H1 (cell line): ENCODE data around the gene ADIPOR2. TPM values are rescaled to one million over a fixed set of nuclear protein-coding genes. Genes with fewer than 3 reads are reported as not detected.
A peak's percentile ranks its signal among the peaks of the same experiment; 100 is the strongest.

ENCODE experiments used
- CTCF ChIA-PET: fragments of 300-600 bp; sonication (Branson Sonifier 250); formaldehyde crosslinking; loops from one replicate; lab custom pipeline; 2021; ENCODE audit not compliant: partially characterized antibody; lab: Charles Lee
- POLR2A ChIA-PET: fragments of 300-600 bp; sonication (Branson Sonifier 250); formaldehyde crosslinking; loops from one replicate; lab custom pipeline; 2021; ENCODE audit warnings: inconsistent platforms; ENCODE audit not compliant: partially characterized antibody; lab: Charles Lee
- DNase-seq, 2 experiments: peaks; one replicate each; pipeline versions ENCODE4 v3.0.0 to v3.0.0-alpha.2; 2010 to 2022; ENCODE audit warnings: low spot score in 2 of 2, low read depth in 1 of 2, mixed read lengths in 1 of 2
- FAIRE-seq: peaks from 2 replicates; lab custom pipeline; 2011; peaks lifted over from hg19 to GRCh38; lab: Jason Lieb, UNC
- H2AFZ ChIP-seq: 2 replicates; pipeline ENCODE4 v1.8.1; 2012; ENCODE audit warnings: low read length, inconsistent platforms
- H2AK5ac ChIP-seq: 2 replicates; pipeline ENCODE4 v1.6.1; 2013; ENCODE audit warnings: low read depth, low read length
- H2BK120ac ChIP-seq: replicated peaks from 2 replicates; pipeline ENCODE3; 2013; ENCODE audit warnings: low read depth, low read length, inconsistent platforms
- H2BK12ac ChIP-seq: 2 replicates; pipeline ENCODE4 v1.6.1; 2013; ENCODE audit warnings: low read depth, low read length
- H2BK15ac ChIP-seq: 2 replicates; pipeline ENCODE4 v1.6.1; 2013; ENCODE audit warnings: low read length
- H2BK20ac ChIP-seq: 2 replicates; pipeline ENCODE4 v1.6.1; 2013; ENCODE audit warnings: low read length
- H2BK5ac ChIP-seq: 2 replicates; pipeline ENCODE4 v1.6.1; 2013; ENCODE audit warnings: low read depth, low read length
- H3K14ac ChIP-seq: 2 replicates; pipeline ENCODE4 v1.6.1; 2013; ENCODE audit warnings: inconsistent platforms; ENCODE audit not compliant: insufficient read length
- H3K18ac ChIP-seq: 2 replicates; pipeline ENCODE4 v1.6.1; 2013; ENCODE audit warnings: low read length; ENCODE audit errors: extremely low read depth
- H3K23ac ChIP-seq: 2 replicates; pipeline ENCODE4 v1.6.1; 2013; ENCODE audit warnings: inconsistent platforms; ENCODE audit not compliant: insufficient read length
- H3K23me2 ChIP-seq: 2 replicates; pipeline ENCODE4 v1.6.1; 2013; ENCODE audit warnings: low read depth, low read length
- H3K27ac ChIP-seq: 2 replicates; pipeline ENCODE4 v1.6.1; 2011; ENCODE audit warnings: low read depth, low read length, inconsistent platforms
- H3K27me3 ChIP-seq, 4 experiments: replicated peaks in 1 of 4; 1 replicate in 1 of 4; 2 replicates in 3 of 4; pipeline versions ENCODE4 v1.6.1 to v1.8.1; 2011 to 2013; ENCODE audit warnings: low read length in 3 of 4, mild to moderate bottlenecking in 3 of 4, inconsistent platforms in 2 of 4, mixed read lengths in 2 of 4, moderate library complexity in 1 of 4; ENCODE audit not compliant: control insufficient read depth in 3 of 4, insufficient read depth in 3 of 4; ENCODE audit errors: extremely low read depth in 1 of 4
- H3K36me3 ChIP-seq, 4 experiments: 2 replicates each; pipeline versions ENCODE4 v1.6.1 to v1.8.1; 2011 to 2013; ENCODE audit warnings: mild to moderate bottlenecking in 4 of 4, low read length in 3 of 4, moderate library complexity in 2 of 4, control low read depth in 1 of 4, inconsistent platforms in 1 of 4; ENCODE audit not compliant: insufficient read depth in 4 of 4, control insufficient read depth in 2 of 4
- H3K4ac ChIP-seq: replicated peaks from 2 replicates; pipeline ENCODE3; 2013; ENCODE audit warnings: low read length, low read depth, mixed read lengths, inconsistent platforms; ENCODE audit not compliant: insufficient read length
- H3K4me1 ChIP-seq, 4 experiments: replicated peaks in 1 of 4; 1 replicate in 1 of 4; 2 replicates in 3 of 4; pipeline versions ENCODE4 v1.6.1 to v1.8.1; 2011 to 2013; ENCODE audit warnings: low read length in 3 of 4, inconsistent platforms in 2 of 4, mixed read lengths in 1 of 4; ENCODE audit not compliant: insufficient read depth in 4 of 4, control insufficient read depth in 3 of 4
- H3K4me2 ChIP-seq, 2 experiments: 2 replicates each; pipeline versions ENCODE4 v1.6.1 to v1.8.1; 2011 to 2013; ENCODE audit warnings: low read depth in 2 of 2, low read length in 2 of 2, control low read depth in 1 of 2, inconsistent platforms in 1 of 2, mild to moderate bottlenecking in 1 of 2; ENCODE audit not compliant: insufficient read depth in 1 of 2
- H3K4me3 ChIP-seq, 4 experiments: fragments of 200-600, 300-600 bp in 1 of 4; sonication (generic), shearing (Covaris generic), sonication (Bioruptor Twin) in 1 of 4; 2 replicates each; pipeline versions ENCODE4 v1.5.1 to v1.8.1; 2011 to 2016; ENCODE audit warnings: low read length in 4 of 4, low read depth in 3 of 4, control low read depth in 2 of 4, inconsistent platforms in 2 of 4, mild to moderate bottlenecking in 2 of 4, mixed read lengths in 1 of 4, moderate library complexity in 1 of 4; ENCODE audit not compliant: insufficient read depth in 2 of 4; ENCODE audit errors: extremely low read depth in 1 of 4
- H3K56ac ChIP-seq: replicated peaks from 2 replicates; pipeline ENCODE3; 2013; ENCODE audit warnings: low read depth, mild to moderate bottlenecking, mixed read lengths, low read length, inconsistent platforms; ENCODE audit not compliant: insufficient read length
- H3K79me1 ChIP-seq: 2 replicates; pipeline ENCODE4 v1.6.1; 2013; ENCODE audit warnings: low read depth, low read length, control low read depth
- H3K79me2 ChIP-seq, 2 experiments: 2 replicates each; pipeline versions ENCODE4 v1.6.1 to v1.8.1; 2012 to 2013; ENCODE audit warnings: low read length in 2 of 2, mild to moderate bottlenecking in 2 of 2, inconsistent platforms in 1 of 2; ENCODE audit not compliant: insufficient read depth in 2 of 2, control insufficient read depth in 1 of 2
- H3K9ac ChIP-seq, 4 experiments: replicated peaks in 1 of 4; 1 replicate in 1 of 4; 2 replicates in 3 of 4; pipeline versions ENCODE4 v1.6.1 to v1.8.1; 2011 to 2013; ENCODE audit warnings: low read depth in 3 of 4, low read length in 3 of 4, control low read depth in 2 of 4, mild to moderate bottlenecking in 2 of 4, moderate library complexity in 2 of 4, inconsistent platforms in 1 of 4; ENCODE audit errors: extremely low read depth in 1 of 4
- H3K9me3 ChIP-seq, 2 experiments: 2 replicates each; pipeline versions ENCODE4 v1.6.1 to v1.8.1; 2012 to 2013; ENCODE audit warnings: mild to moderate bottlenecking in 2 of 2, moderate library complexity in 2 of 2, control low read depth in 1 of 2, inconsistent platforms in 1 of 2, low read depth in 1 of 2, low read length in 1 of 2, mixed read lengths in 1 of 2; ENCODE audit not compliant: insufficient read depth in 2 of 2
- H4K20me1 ChIP-seq, 2 experiments: replicated peaks in 1 of 2; 2 replicates each; pipeline versions ENCODE3 to v1.8.1; 2011 to 2013; ENCODE audit warnings: inconsistent platforms in 2 of 2, low read length in 2 of 2, mild to moderate bottlenecking in 1 of 2; ENCODE audit not compliant: insufficient read depth in 2 of 2, control insufficient read depth in 1 of 2
- H4K5ac ChIP-seq: 2 replicates; pipeline ENCODE4 v1.6.1; 2013; ENCODE audit warnings: low read length, low read depth, mixed read lengths, inconsistent platforms; ENCODE audit not compliant: insufficient read length
- H4K8ac ChIP-seq: 2 replicates; pipeline ENCODE4 v1.8.0; 2013; ENCODE audit warnings: mild to moderate bottlenecking, moderate library complexity, low read length, inconsistent platforms; ENCODE audit not compliant: insufficient read depth; ENCODE audit errors: extremely low read depth
- H4K91ac ChIP-seq: replicated peaks from 2 replicates; pipeline ENCODE3; 2013; ENCODE audit warnings: low read length, mixed read lengths, inconsistent platforms; ENCODE audit not compliant: insufficient read length
- GTF2F1 ChIP-seq: IDR thresholded peaks from 2 replicates; pipeline ENCODE4 v1.6.1; 2012; ENCODE audit warnings: low read depth, low read length, improper control_type of control experiment, borderline replicate concordance
- KDM1A ChIP-seq: fragments of 200-600, 300-600 bp; sonication (generic); IDR thresholded peaks from 2 replicates; pipeline ENCODE4 v1.7.1; 2016; ENCODE audit warnings: mild to moderate bottlenecking, low read length, borderline replicate concordance
- WGBS, 2 experiments: shearing (Covaris generic) in 1 of 2; methylation state at CpG; one replicate each; pipeline versions ENCODE4 v1.1.6 to v1.1.7; 2013 to 2015; ENCODE audit warnings: low lambda C conversion rate in 2 of 2, mixed read lengths in 2 of 2, inconsistent platforms in 1 of 2, low coverage in 1 of 2, missing lambda C conversion rate in 1 of 2; ENCODE audit not compliant: insufficient replicate concordance in 2 of 2, insufficient coverage in 1 of 2, insufficient read length in 1 of 2; ENCODE audit errors: extremely low coverage in 1 of 2, missing lambda C conversion rate in 1 of 2; 5-methylcytosine and 5-hydroxymethylcytosine counted together
- polyA plus RNA-seq, 7 experiments: library from polyadenylated mRNA; depleted of rRNA in 3 of 7; stranded (reverse) in 5 of 7; unstranded in 2 of 7; fragments of >200 nt in 5 of 7; fragments of 200-250 nt in 2 of 7; gene quantifications; 1 replicate in 5 of 7; 2 replicates in 1 of 7; 4 replicates in 1 of 7; pipeline versions ENCODE4 v1.2.1 to v1.2.3, GENCODE V29; 2011 to 2013; ENCODE audit warnings: missing spikeins in 2 of 7, mixed read lengths in 2 of 7
- total RNA-seq: library from RNA; stranded (reverse); fragmentation: NEBNext Ultra II Directional; extraction: Animal tissue kit (Norgen Biotek cat#: 25700); gene quantifications from 2 replicates; pipeline ENCODE4 v1.2.1, GENCODE V29; 2021

ADIPOR2 gene
- total and polyA plus RNA-seq, 2 of the 8 experiments (the other 6 are each of a cell fraction or from before 2014, with no cell fraction given) = 17.5 to 50.8 TPM

GRCh38 chr12:1815108-1815507, 124.2 kb downstream of the ADIPOR2 start:
- no peak overlapping the region for H3K9ac ChIP-seq
- no peak overlapping the region for H3K4ac ChIP-seq
- no peak overlapping the region for H4K5ac ChIP-seq
- no peak overlapping the region for H2BK20ac ChIP-seq
- ChIA-PET POLR2A (no interaction called here), CTCF (interaction anchor here (0.6 to 2.8 kb wide), 4 partner anchors 15 to 619 kb away, joined by 4 to 18 read pairs (median 8); no protein-coding TSS in a partner anchor)
- H3K79me2 ChIP-seq = no peaks in the 10 kb centered on the region
- peaks cover 0 to 3% of the 10 kb centered on the region in 2 experiments; a peak in 2 of 4 replicates for H3K9me3 ChIP-seq
- H3K4me2 ChIP-seq = no peak overlapping the region
- no peak overlapping the region for H3K23ac ChIP-seq
- H4K20me1 ChIP-seq = peaks cover 0 to 2% of the 10 kb centered on the region in 2 experiments
- H2BK15ac ChIP-seq = no peak overlapping the region
- WGBS, 2 experiments = 84% methylated on average over 3 of the region's 3 CpGs; no CpG with 5 or more reads in 1 of the 2 experiments
- H2BK5ac ChIP-seq = no peak overlapping the region
- H3K27ac ChIP-seq = no peak overlapping the region
- H3K56ac ChIP-seq = no peak overlapping the region
- no peaks in the 10 kb centered on the region for H3K36me3 ChIP-seq
- H2AFZ ChIP-seq = no peak overlapping the region
- no peak overlapping the region for H3K18ac ChIP-seq
- no peaks in the 10 kb centered on the region for H3K79me1 ChIP-seq
- no peak overlapping the region for H4K8ac ChIP-seq
- H3K4me3 ChIP-seq = no peak overlapping the region
- H3K27me3 ChIP-seq = peaks cover 0 to 12% (median 11%) of the 10 kb centered on the region in 4 experiments; a peak in 6 of 7 replicates
- H3K4me1 ChIP-seq = peaks cover 0 to 6% (median 2%) of the 10 kb centered on the region in 4 experiments; a peak in 5 of 7 replicates
- H3K23me2 ChIP-seq = no peaks in the 10 kb centered on the region; the same call in 1 of the 2 replicates
- H2BK12ac ChIP-seq = no peak overlapping the region
- H3K14ac ChIP-seq = no peak overlapping the region
- peak; percentile 50; the same call in 1 of the 2 replicates for TF ChIP-seq KDM1A
- no peak for TF ChIP-seq GTF2F1
- H2BK120ac ChIP-seq = no peak overlapping the region
- no peak for FAIRE-seq
- no peak for DNase-seq
- H2AK5ac ChIP-seq = no peak overlapping the region
- no peak overlapping the region for H4K91ac ChIP-seq
